ENCODE results near the gene SEC63.
A peak's percentile ranks its signal among the peaks of the same experiment; 100 is the strongest.

DNA sequence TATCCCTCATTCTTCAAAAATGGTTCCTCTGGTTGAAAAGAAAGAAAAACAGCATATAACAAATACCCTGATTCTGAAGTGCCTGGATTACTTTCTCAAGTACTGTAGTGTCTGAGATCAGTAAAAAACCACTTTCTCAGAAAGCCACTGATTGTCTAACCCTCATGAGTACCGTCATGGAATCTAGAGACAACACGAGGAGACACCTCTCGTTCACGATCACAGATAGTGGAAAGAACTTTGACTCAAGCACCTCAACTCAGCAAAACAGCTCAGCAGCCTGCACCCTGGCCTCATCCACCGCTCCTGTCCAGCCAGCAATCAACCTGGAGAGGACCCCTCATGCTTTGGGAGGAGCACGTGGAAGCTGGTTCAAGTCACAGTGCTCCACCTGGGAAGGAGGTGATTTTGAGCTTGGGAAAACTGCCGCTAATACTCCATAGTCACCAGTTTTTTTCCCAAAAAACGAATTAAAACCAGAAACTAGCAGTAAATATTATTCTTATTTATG lies 134.9 kb downstream of the SEC63 start:
- TF ChIP-seq, protein P1, sequence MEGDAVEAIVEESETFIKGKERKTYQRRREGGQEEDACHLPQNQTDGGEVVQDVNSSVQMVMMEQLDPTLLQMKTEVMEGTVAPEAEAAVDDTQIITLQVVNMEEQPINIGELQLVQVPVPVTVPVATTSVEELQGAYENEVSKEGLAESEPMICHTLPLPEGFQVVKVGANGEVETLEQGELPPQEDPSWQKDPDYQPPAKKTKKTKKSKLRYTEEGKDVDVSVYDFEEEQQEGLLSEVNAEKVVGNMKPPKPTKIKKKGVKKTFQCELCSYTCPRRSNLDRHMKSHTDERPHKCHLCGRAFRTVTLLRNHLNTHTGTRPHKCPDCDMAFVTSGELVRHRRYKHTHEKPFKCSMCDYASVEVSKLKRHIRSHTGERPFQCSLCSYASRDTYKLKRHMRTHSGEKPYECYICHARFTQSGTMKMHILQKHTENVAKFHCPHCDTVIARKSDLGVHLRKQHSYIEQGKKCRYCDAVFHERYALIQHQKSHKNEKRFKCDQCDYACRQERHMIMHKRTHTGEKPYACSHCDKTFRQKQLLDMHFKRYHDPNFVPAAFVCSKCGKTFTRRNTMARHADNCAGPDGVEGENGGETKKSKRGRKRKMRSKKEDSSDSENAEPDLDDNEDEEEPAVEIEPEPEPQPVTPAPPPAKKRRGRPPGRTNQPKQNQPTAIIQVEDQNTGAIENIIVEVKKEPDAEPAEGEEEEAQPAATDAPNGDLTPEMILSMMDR (IDR thresholded peaks at IDR 0.05 in 8 of 11, conservative IDR thresholded peaks at IDR 0.05 in 3 of 11), result no peak
- TF ChIP-seq POLR2AphosphoS5 (IDR thresholded peaks at IDR 0.05), result peak in 2 of 3 donors; percentile 28 to 30
